Middle frontal gyrus (tissue), 1 donor: Measurements from ENCODE around the gene GIPC1.
A peak's percentile ranks its signal among the peaks of the same experiment; 100 is the strongest.
"Not testable (repeated sequence)": the region's sequence is repeated elsewhere in the genome, so short reads cannot be mapped to it uniquely, and the experiment has no call there.

Experiments used
- DNase-seq: peaks from one replicate; pipeline ENCODE4 v3.0.0-alpha.2; 2015; ENCODE audit warnings: low spot score; ENCODE audit errors: extremely low spot score

Gene GIPC1

DNA sequence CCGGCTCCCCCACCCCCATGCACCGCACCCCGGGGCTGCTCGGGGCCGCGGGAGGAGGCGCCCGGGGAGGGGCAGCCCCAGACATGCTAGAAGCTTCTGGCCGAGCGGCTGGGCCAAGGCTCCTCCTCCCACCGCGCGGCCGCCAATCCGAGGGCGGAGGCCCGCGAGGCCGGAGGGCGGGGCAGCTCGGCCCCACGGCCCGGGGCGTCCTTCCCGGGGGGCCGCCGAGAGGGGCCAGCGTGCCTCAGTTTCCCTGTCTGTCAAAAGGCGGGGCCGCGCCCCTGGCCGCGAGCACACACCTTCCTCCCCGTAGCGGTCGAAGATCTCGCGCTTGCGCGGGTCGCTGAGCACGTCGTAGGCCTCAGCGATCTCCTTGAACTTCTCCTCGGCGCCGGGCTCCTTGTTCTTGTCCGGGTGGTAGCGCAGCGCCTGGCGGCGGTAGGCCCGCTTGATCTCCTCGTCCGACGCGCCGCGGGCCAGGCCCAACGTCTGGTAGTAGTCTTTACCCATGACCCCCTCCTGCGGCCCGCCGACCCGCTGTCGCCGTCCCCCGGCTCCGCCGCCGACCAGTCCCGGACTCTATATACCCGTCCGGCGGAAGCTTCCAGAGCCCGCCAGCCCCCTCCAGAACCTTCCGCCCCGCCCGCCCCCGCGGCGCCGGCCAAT is 22.0 kb upstream of the GIPC1 start, which contains the start of gene DNAJB1:
Gene DNAJB1 (minus strand): TSS at position 558 of the 666 bp plus-strand sequence. CDS start 48 bp downstream, at position 510.
- DNase-seq: peak; percentile 74

DNA sequence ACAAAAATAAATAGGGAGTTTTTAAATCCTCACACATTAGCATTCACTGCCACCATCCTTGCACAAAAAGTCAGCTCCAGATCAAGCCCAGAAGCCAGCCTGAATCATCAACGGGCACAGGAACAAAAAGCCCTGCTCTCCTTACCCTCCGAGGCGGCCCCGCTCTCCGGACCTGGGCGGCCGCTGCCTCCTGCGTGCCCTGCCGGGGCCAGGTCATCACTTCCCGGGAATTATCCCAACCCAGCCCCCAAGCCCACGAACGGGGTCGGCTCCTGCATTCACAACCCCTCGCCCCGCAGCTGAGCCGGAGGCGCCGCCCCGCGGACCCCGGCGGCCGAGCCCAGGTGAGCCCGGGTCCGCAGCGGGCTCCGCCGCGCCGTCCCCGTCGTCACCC is 21.5 kb upstream of the GIPC1 start:
- DNase-seq: no peak

DNA sequence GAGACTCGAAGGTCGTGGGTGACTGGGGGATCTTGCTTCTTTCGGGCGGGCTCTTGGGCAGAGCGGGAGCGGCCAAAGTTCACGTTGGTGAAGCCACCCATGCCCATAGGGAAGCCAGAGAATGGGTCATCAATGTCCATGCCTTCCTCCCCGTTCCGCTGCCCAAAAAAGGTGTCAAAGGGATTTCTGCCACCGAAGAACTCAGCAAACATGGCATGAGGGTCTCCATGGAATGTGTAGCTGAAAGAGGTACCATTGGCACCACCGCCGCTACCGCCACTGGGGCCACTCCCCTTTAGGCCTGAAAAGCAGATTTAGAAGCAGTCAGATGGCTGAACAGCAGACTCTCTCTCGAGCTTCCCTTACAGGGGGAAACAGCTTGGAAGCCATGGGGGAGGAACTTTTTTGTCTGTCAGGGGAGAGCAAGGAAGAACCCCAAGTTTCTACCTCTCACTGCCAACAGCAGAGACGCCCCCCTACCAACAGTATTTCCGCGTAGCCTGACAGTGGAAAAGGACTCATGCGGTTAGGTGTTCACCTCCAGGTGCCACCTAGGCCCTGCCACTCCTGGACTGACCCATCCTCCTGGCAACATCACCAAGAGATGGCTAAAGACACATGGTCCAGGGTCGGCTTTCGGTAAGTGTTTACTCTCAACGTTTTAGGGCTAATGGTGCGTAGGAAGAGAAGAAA is 21.0 kb upstream of the GIPC1 start:
- DNase-seq: no peak

DNA sequence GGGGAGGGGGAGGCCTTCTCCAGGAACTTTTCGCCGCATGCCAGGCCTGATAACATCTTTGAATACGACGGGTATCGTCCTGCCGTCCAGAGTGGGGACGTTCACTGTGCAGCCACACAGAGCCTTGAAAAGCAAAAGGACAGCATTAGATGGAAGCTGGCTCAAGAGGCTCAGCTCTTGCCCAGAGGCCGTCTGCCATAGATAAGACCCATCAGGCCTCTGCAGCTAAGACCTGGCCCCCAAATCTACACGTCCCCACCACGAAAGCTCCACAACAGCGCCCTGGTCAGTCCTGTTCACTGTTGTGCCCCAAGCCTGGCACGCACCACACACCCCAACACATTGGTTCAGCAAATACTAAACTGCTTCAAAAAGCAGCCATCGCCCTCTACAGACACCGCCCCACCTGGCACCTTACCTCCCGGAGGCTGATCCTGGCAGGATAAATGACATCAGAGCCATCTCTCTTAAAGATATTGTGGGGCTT is 20.2 kb upstream of the GIPC1 start:
- DNase-seq: no peak

DNA sequence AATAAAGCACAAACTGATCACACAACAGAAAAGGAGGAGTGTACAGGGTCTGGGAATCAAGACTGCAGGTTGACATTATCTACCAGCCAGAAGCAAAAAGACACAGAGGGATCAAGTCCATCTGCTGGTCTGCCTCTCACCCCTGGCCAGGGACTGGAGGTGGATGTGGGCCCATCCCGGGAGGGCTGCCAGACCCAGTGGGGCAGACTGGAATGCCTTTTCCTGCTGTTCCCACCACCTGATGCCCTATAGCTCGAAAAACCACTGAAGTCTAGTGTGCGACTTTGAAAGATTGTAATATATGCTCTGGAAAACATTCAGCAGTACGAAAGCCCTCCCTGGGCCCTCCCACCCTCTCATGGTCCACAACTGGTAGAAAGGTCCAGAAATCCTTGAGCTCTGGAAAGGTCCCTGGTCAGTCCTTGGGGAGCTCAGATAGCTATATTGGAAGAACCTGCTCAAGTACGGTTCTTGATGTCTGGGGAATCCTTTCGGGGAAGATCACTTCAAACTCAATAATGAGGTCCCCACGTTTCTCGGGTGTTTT is 19.6 kb upstream of the GIPC1 start:
- no peak for DNase-seq

DNA sequence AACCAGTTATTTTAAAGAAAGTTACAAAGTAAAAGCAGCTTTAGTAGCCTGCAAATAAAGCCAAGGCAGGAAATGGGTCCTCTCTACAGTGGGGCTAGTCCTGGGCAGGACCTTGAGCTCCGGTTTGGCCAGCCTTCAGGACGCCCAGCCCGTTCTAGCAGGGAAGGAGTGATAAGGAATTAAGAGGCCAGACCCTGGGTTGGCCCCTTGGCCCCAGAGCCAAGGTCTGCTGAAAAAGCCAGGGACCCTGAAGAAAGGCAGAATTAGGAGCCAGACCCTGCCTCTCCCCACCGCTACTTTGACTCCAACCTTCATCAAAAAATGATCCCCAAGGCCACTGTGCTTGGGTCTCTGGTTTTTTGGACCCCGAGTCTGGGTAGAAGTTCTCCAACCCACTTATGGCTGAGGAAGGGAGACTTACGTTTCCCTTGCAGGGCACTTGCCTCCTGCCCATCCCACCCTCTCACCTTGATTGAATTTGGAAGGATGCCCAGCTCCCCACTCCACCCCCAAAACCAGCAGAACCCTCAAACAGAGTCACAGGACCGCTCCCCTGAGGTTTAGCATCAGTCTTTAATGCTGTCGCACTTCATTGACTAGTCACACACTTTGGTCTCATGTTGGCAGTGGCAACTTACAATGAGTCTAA is 18.4 kb upstream of the GIPC1 start:
- DNase-seq: no peak

DNA sequence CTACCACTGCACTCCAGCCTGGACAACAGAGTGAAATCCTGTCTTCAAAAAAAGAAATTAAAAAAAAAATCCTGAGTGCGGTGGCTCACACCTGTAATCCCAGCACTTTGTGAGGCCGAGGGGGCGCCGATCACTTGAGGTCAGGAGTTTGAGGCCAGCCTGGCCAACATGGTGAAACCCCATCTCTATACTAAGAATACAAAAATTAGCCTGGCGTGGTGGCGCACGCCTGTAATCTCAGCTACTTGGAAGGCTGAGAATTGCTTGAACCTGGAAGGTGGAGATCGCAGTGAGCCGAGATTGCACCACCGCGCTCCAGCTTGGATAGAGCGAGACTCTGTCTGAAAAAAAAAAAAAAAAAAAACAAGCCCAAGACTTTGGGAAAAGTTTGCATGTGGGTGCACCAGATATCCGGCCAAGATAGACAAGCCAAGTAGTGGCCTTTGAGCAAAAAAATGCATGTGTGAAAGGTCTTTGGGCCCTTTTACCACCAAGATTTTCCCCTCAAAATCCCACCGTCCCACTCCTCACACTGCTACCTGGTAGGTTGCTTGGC is 16.6 kb upstream of the GIPC1 start:
- no peak for DNase-seq

DNA sequence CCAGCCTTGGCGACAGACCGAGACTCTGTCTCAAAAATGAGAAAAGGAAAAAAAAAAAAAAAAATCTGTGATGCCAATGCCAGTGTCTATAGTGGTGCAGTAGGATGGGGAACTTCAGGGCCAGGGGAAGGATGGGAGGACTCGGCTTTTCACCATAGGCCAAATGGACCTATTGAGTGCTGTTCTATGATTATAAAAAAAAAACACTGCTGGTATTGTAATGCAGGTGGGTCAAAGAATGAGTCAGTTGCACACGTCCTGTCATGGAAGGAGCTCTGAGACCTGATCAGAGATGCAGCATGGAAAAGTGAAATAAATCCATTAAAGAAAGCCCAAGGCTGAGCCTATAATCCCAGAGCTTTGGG is 15.3 kb upstream of the GIPC1 start:
- no peak for DNase-seq

DNA sequence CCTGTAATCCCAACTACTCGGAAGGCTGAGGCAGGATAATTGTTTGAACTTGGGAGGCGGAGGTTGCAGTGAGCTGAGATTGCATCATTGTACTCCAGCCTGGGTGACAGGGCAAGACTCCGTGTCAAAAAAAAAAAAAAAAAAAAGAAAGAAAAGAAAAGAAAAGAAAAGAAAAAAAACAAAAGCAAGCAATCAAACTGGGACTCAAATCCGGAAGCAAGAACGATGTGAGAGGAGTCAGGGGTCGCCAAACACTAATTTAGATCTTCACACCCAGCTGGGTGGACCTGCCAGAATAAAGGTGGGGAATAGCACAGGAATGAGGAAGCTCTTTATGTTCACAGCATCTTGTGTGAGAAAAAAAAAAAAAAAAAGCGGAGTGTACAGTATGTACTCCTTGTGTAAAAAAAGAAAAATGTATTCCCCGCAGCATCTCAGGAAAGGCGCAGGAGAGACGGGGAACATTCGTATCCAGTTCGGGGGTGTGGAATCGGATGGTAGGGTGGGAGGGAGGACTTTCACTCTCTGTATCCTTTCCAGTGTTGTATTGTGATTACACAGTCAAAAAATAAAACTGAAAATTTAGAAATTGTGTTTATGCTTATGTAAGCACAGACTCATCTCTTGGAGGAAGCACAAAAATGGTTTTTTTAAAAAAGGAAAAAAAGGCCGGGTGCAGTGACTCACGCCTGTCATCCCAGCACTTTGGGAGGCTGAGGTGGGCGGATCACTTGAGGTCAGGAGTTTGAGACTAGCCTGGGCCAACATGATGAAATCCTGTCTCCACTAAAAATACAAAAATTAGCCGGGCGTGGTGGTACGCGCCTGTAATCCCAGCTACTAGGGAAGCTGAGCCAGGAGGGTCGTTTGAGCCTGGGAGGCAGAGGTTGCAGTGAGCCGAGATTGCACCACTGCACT is 14.6 kb upstream of the GIPC1 start:
- DNase-seq: peak; percentile 56

DNA sequence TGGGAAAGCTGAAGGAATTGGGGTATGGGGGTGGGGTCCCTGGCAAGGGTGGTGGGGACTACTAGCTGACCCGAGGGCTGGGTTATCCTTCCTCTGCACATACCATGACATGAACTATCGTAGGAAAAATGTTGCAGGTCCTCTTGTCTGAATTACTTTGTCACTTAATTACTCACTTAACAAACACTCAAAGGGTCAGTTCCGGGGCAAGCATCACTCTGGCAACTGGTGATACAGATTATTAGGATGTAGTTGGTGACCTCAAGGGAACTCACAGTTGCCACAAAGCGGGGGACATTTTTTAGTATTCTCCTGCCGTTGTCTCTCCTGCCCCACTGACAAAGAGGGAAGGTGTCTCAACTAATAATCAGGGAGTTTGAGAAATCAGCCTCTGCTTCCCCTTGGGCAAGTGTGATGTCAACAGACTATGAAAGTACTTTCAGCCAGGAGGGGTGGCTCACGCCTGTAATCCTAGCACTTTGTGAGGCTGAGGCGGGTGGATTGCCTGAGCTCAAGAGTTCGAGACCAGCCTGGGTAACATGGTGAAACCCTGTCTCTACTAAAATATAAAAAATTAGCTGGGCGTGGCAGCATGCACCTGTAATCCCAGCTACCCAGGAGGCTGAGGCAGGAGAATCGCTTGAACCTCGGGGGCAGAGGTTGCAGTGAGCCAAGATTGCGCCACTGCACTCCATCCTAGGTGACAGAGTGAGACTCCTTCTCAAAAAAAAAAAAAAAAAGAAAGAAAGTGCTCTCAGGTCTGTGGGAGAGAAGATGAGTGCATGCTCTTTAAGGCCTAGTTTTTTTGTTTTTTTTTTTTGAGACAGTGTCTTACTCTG is 12.0 kb upstream of the GIPC1 start:
- no peak for DNase-seq

DNA sequence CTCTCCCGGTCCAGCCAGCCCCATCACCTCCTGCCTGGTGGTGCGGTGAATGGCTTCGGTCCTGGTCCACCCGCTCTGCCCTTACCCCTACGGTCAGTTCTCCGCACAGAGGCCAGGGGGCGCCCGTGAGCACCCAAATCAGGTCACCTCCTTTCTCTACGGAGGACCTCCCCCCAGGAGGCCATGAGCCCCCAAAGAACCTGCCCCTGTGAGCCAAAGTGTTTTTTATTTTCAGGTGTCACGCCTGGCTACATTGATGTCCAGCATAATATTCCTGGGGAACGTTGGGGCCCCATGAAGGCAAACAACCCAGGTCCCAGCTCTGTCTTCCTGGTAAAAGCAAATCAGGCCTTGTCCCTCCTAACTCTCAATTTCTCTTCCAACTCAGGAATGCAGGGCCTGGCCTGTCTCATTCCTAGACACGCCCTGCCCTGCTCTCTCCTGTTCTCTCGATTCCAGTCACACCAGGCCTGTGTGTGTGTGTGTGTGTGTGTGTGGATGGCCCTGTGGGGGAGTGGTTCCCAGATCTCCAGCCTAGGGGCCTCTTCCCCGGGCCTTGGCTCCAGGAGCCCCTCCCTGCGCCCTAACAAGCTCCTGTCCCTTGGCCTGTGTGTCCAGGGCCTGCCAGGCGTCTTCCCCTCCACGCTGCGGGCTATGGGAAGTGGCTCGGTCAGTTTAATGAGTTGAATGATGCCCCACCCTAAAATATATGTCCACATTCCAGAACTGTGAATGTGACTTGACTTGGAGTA is 9.7 kb upstream of the GIPC1 start:
- no peak for DNase-seq

DNA sequence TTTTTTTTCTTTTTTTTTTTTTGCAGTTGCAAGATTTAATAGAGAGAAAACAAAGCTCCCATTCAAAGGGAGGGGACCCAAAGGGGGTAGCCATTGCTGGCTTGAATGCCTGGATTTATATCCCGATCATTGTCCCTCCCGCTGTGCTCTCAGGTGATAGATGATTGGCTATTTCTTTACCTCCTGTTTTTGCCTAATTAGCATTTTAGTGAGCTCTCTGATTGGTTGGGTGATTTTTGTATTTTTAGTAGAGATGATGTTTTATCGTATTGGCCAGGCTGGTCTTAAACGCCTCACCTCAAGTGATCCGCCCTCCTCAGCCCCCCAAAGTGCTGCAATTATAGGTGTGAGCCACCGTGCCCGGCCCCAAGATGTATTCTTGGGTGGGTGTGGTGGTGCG is 8.6 kb upstream of the GIPC1 start:
- not testable (repeated sequence) for DNase-seq

DNA sequence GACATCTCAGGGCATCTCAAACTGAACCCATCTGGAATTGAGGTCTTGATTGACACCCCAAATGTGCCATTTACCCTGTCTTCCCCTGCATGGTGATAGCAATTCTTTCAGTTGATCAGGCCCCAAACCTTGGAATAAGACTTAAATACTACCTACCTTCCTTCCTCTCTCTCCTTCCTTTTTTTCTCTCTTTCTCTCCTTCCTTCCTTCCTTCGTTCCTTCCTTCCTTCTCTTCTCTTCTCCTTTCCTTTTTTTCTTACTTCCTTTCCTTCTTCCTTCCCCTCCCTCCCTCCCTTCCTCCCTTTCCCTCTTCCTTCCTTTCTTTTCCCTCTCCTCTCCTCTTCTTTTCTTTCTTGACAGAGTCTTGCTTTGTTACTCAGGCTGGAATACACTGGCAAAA is 7.4 kb upstream of the GIPC1 start:
- DNase-seq: no peak

DNA sequence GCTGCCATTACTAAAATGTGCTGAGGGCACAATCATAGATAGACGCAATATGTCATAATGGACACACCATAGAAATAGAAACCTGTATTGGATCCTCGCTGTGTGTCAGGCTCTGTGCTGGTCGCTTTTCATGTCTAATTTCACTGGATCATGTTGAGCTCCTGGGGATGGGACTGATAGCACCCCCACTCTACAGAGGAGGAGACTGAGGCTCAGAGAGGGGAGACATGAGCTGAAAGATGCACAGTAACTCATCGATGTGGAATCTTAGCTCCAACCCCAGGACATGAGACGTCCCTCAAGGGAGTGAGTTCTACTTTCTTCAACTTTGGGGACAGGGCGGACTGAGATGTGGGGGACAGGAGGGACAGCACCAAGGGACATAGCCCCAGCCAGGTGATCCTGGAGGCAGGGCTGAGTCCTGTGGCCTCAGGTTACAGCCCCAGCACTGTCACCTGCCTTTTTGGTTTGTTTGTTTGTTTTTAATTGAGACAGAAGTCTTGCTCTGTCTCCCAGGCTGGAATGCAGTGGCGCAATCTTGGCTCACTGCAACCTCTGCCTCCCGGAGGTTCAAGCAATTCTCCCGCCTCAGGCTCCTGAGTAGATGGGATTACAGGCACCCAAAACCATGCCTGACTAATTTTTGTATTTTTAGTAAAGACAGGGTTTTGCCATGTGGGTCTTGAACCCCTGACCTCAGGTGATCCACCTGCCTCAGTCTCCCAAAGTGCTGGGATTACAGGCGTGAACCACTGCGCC is 6.6 kb upstream of the GIPC1 start:
- no peak for DNase-seq

DNA sequence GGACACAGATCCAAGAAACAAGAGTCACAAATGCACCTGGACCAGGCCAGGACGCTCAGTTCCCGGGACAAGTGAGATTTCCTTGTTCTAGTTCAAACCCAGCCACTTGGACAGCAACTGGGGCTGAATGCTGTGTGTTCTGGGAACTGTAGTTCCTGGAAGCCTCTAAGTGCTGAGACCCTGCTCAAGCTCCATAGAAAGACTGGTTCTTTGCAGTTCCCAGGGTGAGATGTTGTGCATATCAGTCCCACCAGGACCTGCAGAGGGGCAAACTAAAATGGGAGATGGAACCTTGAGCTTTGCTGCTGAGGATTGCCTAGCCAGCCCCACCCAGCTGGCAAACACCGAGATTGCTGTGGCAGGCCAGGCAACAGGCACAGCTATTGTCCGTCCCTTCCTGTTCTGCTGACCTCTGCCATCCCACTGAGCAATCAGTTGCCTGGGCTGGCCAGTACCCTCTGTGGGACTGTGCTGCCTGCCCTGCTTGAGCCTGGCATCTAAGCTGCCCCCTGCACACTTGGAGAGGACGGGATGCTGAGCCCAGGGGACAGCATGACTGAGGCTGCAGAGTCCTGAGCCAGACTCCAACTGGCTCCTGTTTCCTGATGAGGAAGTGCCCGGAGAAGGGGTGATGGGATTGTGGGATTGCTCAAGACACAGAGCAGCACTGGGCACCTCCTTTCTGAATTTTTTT is 1.4 kb upstream of the GIPC1 start:
- DNase-seq: no peak

DNA sequence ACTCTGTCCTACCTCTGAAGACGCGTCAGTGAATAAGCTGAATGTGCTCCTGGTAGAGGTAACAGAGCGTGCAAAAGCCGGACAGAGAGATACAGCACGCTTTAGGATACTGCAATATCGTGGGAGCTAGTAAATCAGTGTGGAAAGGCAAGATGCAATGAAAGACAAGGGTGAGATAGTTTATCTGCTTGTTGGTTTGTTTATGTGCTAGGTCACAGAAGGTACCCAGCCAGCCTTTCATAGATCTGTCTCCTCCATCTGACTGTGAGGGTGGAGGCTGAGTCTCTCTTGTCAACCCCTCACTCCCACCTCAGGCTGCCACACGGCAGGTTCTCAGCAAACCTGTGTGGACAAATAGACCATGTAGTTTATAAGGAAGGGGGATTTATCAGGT is 904 bp upstream of the GIPC1 start:
- no peak for DNase-seq

DNA sequence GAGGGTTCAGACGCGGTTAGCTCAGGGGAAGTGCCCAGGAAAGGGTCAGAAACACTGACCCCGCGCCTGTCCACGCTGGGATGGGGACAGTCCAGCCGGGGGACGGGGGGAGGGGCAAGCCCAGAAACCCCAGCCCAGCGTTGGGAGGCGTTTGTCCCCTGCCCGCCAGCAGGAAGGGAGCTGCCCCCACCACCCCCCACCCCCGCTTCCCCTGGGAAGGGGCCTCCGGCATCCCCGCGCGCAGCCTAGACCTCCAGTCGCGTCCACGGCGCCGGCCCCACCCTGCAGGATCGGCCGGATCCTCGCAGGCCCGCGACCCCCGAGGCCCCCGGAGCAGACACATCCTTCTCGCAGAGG is 277 bp downstream of the GIPC1 start:
- no peak for DNase-seq
